ENCODE measurements around the gene ATF7.
A peak's percentile ranks its signal among the peaks of the same experiment; 100 is the strongest.
"Not testable (repeated sequence)": the region's sequence is repeated elsewhere in the genome, so short reads cannot be mapped to it uniquely, and the experiment has no call there.

The ATF7 gene

GRCh38 chr12:53563452-53564028, 62.6 kb downstream of the ATF7 start:
- DNase-seq = no peak

GRCh38 chr12:53561590-53561953, 64.6 kb downstream of the ATF7 start:
- no peak for DNase-seq

GRCh38 chr12:53560912-53561589, 65.1 kb downstream of the ATF7 start:
- DNase-seq = no peak

GRCh38 chr12:53560351-53560750, 65.8 kb downstream of the ATF7 start:
- no peak for DNase-seq

GRCh38 chr12:53558631-53559030, 67.6 kb downstream of the ATF7 start:
- no peak for DNase-seq

- no peak for DNase-seq
These were observed 73.5 kb downstream of the ATF7 start for GRCh38 chr12:53552361-53553327.

GRCh38 chr12:53551889-53552291, 74.3 kb downstream of the ATF7 start:
- peak; percentile 52 for DNase-seq

- no peak for DNase-seq
These were observed 75.6 kb downstream of the ATF7 start for GRCh38 chr12:53550595-53550994.

GRCh38 chr12:53550131-53550530, 76.1 kb downstream of the ATF7 start:
- not testable (repeated sequence) for DNase-seq

GRCh38 chr12:53548354-53548753, 77.8 kb downstream of the ATF7 start:
- not testable (repeated sequence) for DNase-seq

- DNase-seq = peak; percentile 77
These were observed 82.6 kb downstream of the ATF7 start for GRCh38 chr12:53543539-53543938.

GRCh38 chr12:53539526-53539925, 86.7 kb downstream of the ATF7 start:
- no peak for DNase-seq

- peak; percentile 52 for DNase-seq
These were observed 87.9 kb downstream of the ATF7 start for GRCh38 chr12:53538209-53538689.

GRCh38 chr12:53536962-53537361, 89.2 kb downstream of the ATF7 start:
- no peak for DNase-seq

GRCh38 chr12:53533471-53533870, 92.7 kb downstream of the ATF7 start:
- peak; percentile 69 for DNase-seq

GRCh38 chr12:53532524-53533445, 93.4 kb downstream of the ATF7 start:
- no peak for DNase-seq

GRCh38 chr12:53532021-53532420, 94.2 kb downstream of the ATF7 start:
- no peak for DNase-seq

- DNase-seq = no peak
These were observed 95.3 kb downstream of the ATF7 start for GRCh38 chr12:53530920-53531319.

- DNase-seq = no peak
These were observed 96.1 kb downstream of the ATF7 start for GRCh38 chr12:53530061-53530460.

- DNase-seq = no peak
These were observed 101.7 kb downstream of the ATF7 start for GRCh38 chr12:53524476-53524875.

- no peak for DNase-seq
These were observed 103.1 kb downstream of the ATF7 start for GRCh38 chr12:53523131-53523530.

GRCh38 chr12:53518381-53518780, 107.8 kb downstream of the ATF7 start:
- DNase-seq = no peak

All from midbrain (tissue), 1 donor.